Activated CD4-positive, alpha-beta T cell treated with anti-CD3 and anti-CD28 coated beads for 48 hours (primary cell): ENCODE measurements around the gene PNPLA1.

Experiments used
- DNase-seq: peaks from one replicate; pipeline ENCODE4 v3.0.0-alpha.2; 2020

Gene PNPLA1

GRCh38 chr6:36289281-36289878 is 19.5 kb downstream of the PNPLA1 start:
- DNase-seq = no peak

- no peak for DNase-seq
Measured at GRCh38 chr6:36290668-36291620, 21.1 kb downstream of the PNPLA1 start.

DNA sequence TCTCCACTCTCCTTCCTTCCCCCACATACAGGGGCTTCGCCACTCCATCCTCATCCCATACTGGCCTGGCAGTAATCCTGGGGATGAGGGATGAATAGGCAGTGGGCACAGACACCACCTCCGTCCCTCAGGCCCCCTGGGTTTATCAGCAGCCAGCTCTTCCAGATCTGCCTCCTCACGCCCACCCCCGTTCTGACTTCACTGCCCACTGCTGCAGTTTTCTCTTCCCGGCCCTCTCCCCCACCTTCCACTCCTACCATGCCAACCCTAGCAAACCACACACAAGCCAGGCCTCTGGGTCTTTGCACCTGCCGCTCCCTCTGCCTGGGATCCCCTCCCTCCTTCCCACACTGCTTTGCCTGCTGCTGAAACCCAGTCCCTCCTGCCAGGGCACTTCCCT is 22.3 kb downstream of the PNPLA1 start:
- no peak for DNase-seq

GRCh38 chr6:36296240-36296639 is 26.4 kb downstream of the PNPLA1 start:
- DNase-seq = no peak

- no peak for DNase-seq
Measured at GRCh38 chr6:36297051-36297450, 27.2 kb downstream of the PNPLA1 start.

DNA sequence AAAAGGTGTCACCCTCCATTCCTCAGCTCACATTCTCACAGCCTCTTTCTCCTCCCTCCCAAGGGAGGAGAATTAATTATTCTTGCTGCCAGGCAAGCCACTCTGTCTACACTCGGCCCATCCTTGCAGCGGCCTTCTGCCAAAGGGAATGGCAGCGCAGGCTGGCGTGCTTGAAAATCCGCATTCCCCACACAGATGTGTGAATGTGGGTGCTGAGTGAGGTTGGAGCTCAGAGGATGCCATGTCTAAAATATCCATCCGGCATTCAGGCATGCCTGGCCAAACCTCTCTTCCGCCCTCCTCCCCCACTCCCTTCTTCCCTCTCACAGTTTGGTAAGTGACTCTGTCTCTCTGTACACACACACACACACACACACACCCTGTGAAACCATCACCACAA is 27.7 kb downstream of the PNPLA1 start:
- DNase-seq = no peak

- no peak for DNase-seq
Measured at GRCh38 chr6:36298027-36298426, 28.2 kb downstream of the PNPLA1 start.

GRCh38 chr6:36301085-36301658 is 31.3 kb downstream of the PNPLA1 start:
- DNase-seq = no peak

DNA sequence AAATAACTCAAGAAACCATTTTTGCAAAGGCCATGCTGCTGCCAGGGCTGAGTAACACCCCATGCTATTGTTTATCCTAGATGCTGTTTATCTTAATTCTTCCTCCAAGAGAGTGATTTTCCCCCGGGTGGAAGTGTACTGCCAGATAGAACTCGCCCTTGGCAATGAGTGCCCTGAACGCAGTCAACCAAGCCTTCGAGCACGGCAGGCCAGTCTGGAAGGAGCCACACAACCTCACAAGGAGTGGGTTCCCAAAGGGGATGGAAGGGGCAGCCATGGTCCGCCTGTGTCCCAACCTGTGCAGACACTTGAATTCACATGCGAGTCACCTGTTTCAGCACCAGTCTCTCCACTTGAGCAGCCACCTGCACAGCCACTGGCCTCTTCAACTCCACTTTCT is 31.9 kb downstream of the PNPLA1 start:
- DNase-seq = no peak

- DNase-seq = peak; percentile 96
Measured at GRCh38 chr6:36302227-36302976, 32.5 kb downstream of the PNPLA1 start.

DNA sequence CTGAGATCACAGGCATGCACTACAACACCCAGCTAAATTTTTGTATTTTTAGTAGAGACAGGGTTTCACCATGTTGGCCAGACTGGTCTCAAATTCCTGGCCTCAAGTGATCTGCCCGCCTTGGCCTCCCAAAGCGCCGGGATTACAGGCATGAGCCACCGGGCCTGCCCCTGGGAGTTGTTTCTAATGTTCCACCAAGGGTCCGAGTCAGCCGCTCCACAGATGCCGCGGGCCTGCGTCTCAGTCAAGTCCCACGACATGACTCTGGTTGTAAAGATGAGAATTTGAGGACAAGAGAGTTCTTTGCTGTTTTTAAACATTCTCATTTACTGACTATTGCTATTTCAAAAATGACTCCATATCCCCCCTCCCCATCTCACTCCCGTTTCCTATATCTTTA is 36.0 kb downstream of the PNPLA1 start:
- DNase-seq = no peak

DNA sequence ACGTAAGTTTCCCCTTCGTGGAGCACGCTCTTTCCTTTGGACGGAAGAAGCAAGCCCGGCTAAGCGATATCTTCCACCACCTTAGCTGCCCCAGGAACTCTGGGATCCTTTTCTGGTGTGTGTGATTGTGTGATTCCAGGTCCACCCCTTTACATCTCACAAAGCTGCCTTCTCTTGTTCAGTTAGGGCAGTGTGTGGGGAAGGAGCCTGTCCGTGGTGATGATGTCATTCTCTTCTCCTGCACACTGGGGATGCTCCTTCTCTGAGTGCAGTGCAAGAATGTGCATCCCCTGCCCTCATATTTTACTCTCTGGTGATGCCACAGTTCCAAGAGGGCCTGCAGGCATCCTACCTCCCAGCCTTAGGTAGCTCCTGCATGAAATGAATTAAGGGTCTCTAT is 36.5 kb downstream of the PNPLA1 start:
- no peak for DNase-seq

GRCh38 chr6:36308514-36308913 is 38.7 kb downstream of the PNPLA1 start:
- no peak for DNase-seq

- DNase-seq = no peak
Measured at GRCh38 chr6:36309203-36309602, 39.3 kb downstream of the PNPLA1 start.

- no peak for DNase-seq
Measured at GRCh38 chr6:36309900-36310299, 40.0 kb downstream of the PNPLA1 start.

GRCh38 chr6:36312854-36313648 is 43.2 kb downstream of the PNPLA1 start:
- DNase-seq = no peak

GRCh38 chr6:36313649-36313936 is 43.7 kb downstream of the PNPLA1 start:
- DNase-seq = no peak

GRCh38 chr6:36314221-36315014 is 44.6 kb downstream of the PNPLA1 start:
- DNase-seq = no peak

GRCh38 chr6:36315921-36316320 is 46.1 kb downstream of the PNPLA1 start:
- no peak for DNase-seq

- DNase-seq = no peak
Measured at GRCh38 chr6:36317623-36318022, 47.8 kb downstream of the PNPLA1 start.

DNA sequence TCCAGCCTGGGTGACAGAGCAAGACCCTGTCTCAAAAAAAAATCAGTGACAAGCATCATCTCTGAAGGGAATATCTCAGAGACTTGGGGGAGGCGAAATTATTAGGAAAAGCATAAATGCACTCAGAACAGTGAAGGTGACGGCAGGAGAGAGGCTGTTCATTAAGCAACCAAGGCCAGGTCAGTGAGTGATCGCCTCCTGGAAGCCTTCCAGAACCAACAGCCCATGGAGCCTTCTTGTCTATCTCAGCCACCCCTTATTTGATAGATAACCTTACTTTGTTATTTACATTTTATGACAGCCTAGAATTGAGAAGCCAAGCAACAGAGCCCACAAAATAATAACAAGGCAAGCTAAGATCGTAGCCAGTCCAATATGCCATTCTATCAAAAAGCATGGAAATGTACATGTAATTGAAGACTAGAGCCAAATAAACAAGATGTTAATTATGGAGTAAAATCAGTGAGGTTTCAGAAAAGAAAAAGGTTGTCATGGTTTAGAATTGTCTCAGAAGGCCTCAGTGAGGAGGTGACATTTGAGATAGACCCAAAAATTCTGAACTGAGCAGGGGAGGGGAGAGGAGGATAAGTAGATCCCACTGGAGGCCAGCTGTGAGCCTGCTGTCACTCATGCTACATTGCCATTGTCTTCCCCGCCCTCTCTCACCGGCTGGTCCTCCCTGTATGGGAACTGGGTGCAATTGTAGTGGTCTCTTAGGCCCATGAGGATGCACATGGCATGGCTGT is 49.0 kb downstream of the PNPLA1 start:
- DNase-seq = no peak
